Fibroblast of lung (primary cell): ENCODE measurements around the gene COMMD3. TPM values are rescaled to one million over a fixed set of nuclear protein-coding genes. Genes with fewer than 3 reads are reported as not detected.

Source experiments
- DNase-seq, 2 donors: peaks; one replicate each; pipeline versions ENCODE4 v3.0.0 to v3.0.0-alpha.2; 2010; ENCODE audit warnings: low read depth in 2 of 2
- H2AFZ ChIP-seq: 2 replicates; pipeline ENCODE4 v1.5.1; 2012; ENCODE audit warnings: low read length, control low read depth, inconsistent platforms
- H3K27ac ChIP-seq: 2 replicates; pipeline ENCODE4 v1.5.1; 2011; ENCODE audit warnings: low read length, control low read depth; ENCODE audit not compliant: insufficient read depth
- H3K27me3 ChIP-seq: 2 replicates; pipeline ENCODE4 v1.5.1; 2011; ENCODE audit warnings: mild to moderate bottlenecking, low read length; ENCODE audit not compliant: control insufficient read depth, insufficient read depth
- H3K36me3 ChIP-seq: 2 replicates; pipeline ENCODE4 v1.5.1; 2011; ENCODE audit warnings: low read length; ENCODE audit not compliant: control insufficient read depth, insufficient read depth
- H3K4me1 ChIP-seq: 2 replicates; pipeline ENCODE4 v1.5.1; 2011; ENCODE audit warnings: low read length; ENCODE audit not compliant: control insufficient read depth, insufficient read depth; ENCODE audit errors: extremely low read depth
- H3K4me2 ChIP-seq: 2 replicates; pipeline ENCODE4 v1.5.1; 2011; ENCODE audit warnings: low read length, control low read depth; ENCODE audit not compliant: insufficient read depth; ENCODE audit errors: extremely low read depth
- H3K4me3 ChIP-seq, 4 experiments: fragments of 200-600 bp in 1 of 4; sonication (generic) in 1 of 4; replicated peaks in 1 of 4; 2 replicates each; pipeline ENCODE4 v1.5.1; 2011 to 2016; ENCODE audit warnings: low read length in 4 of 4, low read depth in 3 of 4, mild to moderate bottlenecking in 3 of 4, control low read depth in 2 of 4, inconsistent platforms in 1 of 4, mixed read lengths in 1 of 4; ENCODE audit not compliant: insufficient read depth in 1 of 4; ENCODE audit errors: control extremely low read depth in 1 of 4
- H3K79me2 ChIP-seq: 2 replicates; pipeline ENCODE4 v1.5.1; 2012; ENCODE audit warnings: mild to moderate bottlenecking, low read length, inconsistent platforms; ENCODE audit not compliant: control insufficient read depth, insufficient read depth
- H3K9ac ChIP-seq: 2 replicates; pipeline ENCODE4 v1.5.1; 2011; ENCODE audit warnings: mild to moderate bottlenecking, low read length, control low read depth; ENCODE audit not compliant: insufficient read depth
- H3K9me3 ChIP-seq: 2 replicates; pipeline ENCODE4 v1.5.1; 2012; ENCODE audit warnings: low read depth, low read length; ENCODE audit not compliant: control insufficient read depth, insufficient read depth
- H4K20me1 ChIP-seq: 2 replicates; pipeline ENCODE4 v1.5.1; 2011; ENCODE audit warnings: low read length; ENCODE audit not compliant: control insufficient read depth, insufficient read depth; ENCODE audit errors: extremely low read depth
- CTCF ChIP-seq, 2 donors: IDR thresholded peaks in 1 of 2; conservative IDR thresholded peaks in 1 of 2; 1 replicate in 1 of 2; 2 replicates in 1 of 2; pipeline ENCODE4 v1.5.1; 2011 to 2012; ENCODE audit warnings: low read length in 2 of 2, control low read depth in 1 of 2, inconsistent platforms in 1 of 2, low read depth in 1 of 2, mild to moderate bottlenecking in 1 of 2
- EZH2 ChIP-seq: IDR thresholded peaks from 2 replicates; pipeline ENCODE4 v1.5.1; 2012; ENCODE audit warnings: low read length, control low read depth, mild to moderate bottlenecking; ENCODE audit errors: missing control alignments
- polyA plus RNA-seq, 2 donors: library from polyadenylated mRNA; depleted of rRNA in 1 of 2; stranded (reverse) in 1 of 2; unstranded in 1 of 2; fragments of >200 nt; gene quantifications; 2 replicates each; pipeline ENCODE4 v1.2.1, GENCODE V29; 2011 to 2012; ENCODE audit warnings: missing spikeins in 1 of 2
- total RNA-seq: library from RNA; depleted of rRNA; stranded (reverse); fragments of >200 nt; gene quantifications from 2 replicates; pipeline ENCODE4 v1.2.1, GENCODE V29; 2014

COMMD3 gene
- total and polyA plus RNA-seq, 2 donors (not counting 1 experiment from before 2014, with no cell fraction given): 39.0 to 42.3 TPM

GRCh38 chr10:22326145-22326702, 10.0 kb downstream of the COMMD3 start:
- peaks cover 20% of the 10 kb centered on the region for H3K27me3 ChIP-seq
- H3K9ac ChIP-seq: peak overlapping the region; percentile 55
- peaks cover 3% of the 10 kb centered on the region for H3K36me3 ChIP-seq
- H3K4me1 ChIP-seq: no peaks in the 10 kb centered on the region
- peak overlapping the region; percentile 39 for H3K27ac ChIP-seq
- peaks cover 3% of the 10 kb centered on the region for H4K20me1 ChIP-seq
- no peaks in the 10 kb centered on the region for H3K9me3 ChIP-seq
- DNase-seq: no peak
- TF ChIP-seq EZH2: no peak
- no peak for TF ChIP-seq CTCF (conservative IDR thresholded peaks at IDR 0.05 in 1 of 2, IDR thresholded peaks at IDR 0.05 in 1 of 2; ENCODE audit: low read depth in 1 of 2, low read length in 2 of 2)
- H3K4me3 ChIP-seq: peak overlapping the region; percentile 63 to 74 (median 70)
- peaks cover 4% of the 10 kb centered on the region for H3K79me2 ChIP-seq
- H2AFZ ChIP-seq: peak overlapping the region; percentile 45
- H3K4me2 ChIP-seq: peak overlapping the region; percentile 92

GRCh38 chr10:22329150-22329549, 13.0 kb downstream of the COMMD3 start:
- Histone ChIP-seq H3K9me3 (no peaks in the 10 kb centered on the region), H3K27ac (no peak overlapping the region), H2AFZ (no peak overlapping the region), H3K27me3 (peaks cover under 1% of the 10 kb centered on the region), H3K9ac (no peak overlapping the region), H3K4me2 (no peak overlapping the region), H3K79me2 (peaks cover 2% of the 10 kb centered on the region), H3K4me1 (no peaks in the 10 kb centered on the region), H4K20me1 (no peaks in the 10 kb centered on the region), H3K4me3 (no peak overlapping the region), H3K36me3 (peaks cover 3% of the 10 kb centered on the region)
- no peak for TF ChIP-seq CTCF (conservative IDR thresholded peaks at IDR 0.05 in 1 of 2, IDR thresholded peaks at IDR 0.05 in 1 of 2; ENCODE audit: low read depth in 1 of 2, low read length in 2 of 2)
- DNase-seq: no peak

GRCh38 chr10:22332116-22332692, 16.0 kb downstream of the COMMD3 start:
- Histone ChIP-seq H2AFZ (no peak overlapping the region), H3K79me2 (no peaks in the 10 kb centered on the region), H3K4me3 (no peak overlapping the region), H3K4me1 (peaks cover 2% of the 10 kb centered on the region), H3K27ac (no peak overlapping the region), H4K20me1 (no peaks in the 10 kb centered on the region), H3K4me2 (no peak overlapping the region), H3K27me3 (peaks cover 27% of the 10 kb centered on the region), H3K9me3 (no peaks in the 10 kb centered on the region), H3K36me3 (peaks cover 3% of the 10 kb centered on the region), H3K9ac (no peak overlapping the region)
- TF ChIP-seq EZH2 (no peak), CTCF (conservative IDR thresholded peaks at IDR 0.05 in 1 of 2, IDR thresholded peaks at IDR 0.05 in 1 of 2; ENCODE audit: low read depth in 1 of 2, low read length in 2 of 2) (no peak)
- no peak for DNase-seq
